Fibroblast of villous mesenchyme (primary cell): ENCODE measurements around the gene GJB5. TPM values are rescaled to one million over a fixed set of nuclear protein-coding genes. Genes with fewer than 3 reads are reported as not detected.

Experiments used
- DNase-seq: peaks from one replicate; pipeline ENCODE4 v3.0.0-alpha.2; 2010; ENCODE audit warnings: low read depth
- H3K4me3 ChIP-seq: 2 replicates; pipeline ENCODE4 v1.5.1; 2011; ENCODE audit warnings: low read depth, mild to moderate bottlenecking, low read length
- CTCF ChIP-seq: IDR thresholded peaks from 2 replicates; pipeline ENCODE4 v1.5.1; 2012; ENCODE audit warnings: low read depth, mild to moderate bottlenecking, low read length; ENCODE audit not compliant: insufficient read depth
- total RNA-seq: library from RNA; depleted of rRNA; stranded (reverse); fragments of >200 nt; gene quantifications from 2 replicates; pipeline ENCODE4 v1.2.3, GENCODE V29; 2012

GJB5 gene
- total RNA-seq, 1 donor, result not detected

- no peak for DNase-seq
- TF ChIP-seq CTCF, result no peak
These were observed 20.1 kb downstream of the GJB5 start for GRCh38 chr1:34774957-34775356.

GRCh38 chr1:34776911-34777310 is 22.1 kb downstream of the GJB5 start:
- no peak for DNase-seq
- no peak for TF ChIP-seq CTCF
- H3K4me3 ChIP-seq, result no peak overlapping the region

More at GRCh38 chr1:34774957-34775356, 20.1 kb downstream of the GJB5 start:
- no peak overlapping the region for H3K4me3 ChIP-seq

- no peak for DNase-seq
- no peak for TF ChIP-seq CTCF
These were observed 22.9 kb downstream of the GJB5 start for GRCh38 chr1:34777519-34778321.

DNA sequence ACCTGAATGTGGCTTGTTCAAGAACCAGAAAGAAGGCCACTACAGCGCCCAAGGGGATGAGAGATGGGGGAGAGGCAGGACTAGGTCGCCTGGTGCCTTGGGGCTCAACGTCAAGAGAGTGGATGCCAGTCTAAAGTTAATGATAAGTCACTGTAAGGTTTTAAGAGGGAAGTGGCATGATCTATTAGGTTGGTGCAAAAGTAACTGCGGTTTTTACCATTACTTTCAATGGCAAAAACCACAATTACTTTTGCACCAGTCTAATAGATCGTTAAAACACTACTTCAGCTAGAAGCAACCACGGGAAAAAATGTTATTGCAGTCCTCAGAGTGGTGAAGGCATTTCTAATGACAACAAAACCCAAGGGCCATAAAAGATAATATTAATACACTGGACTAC is 23.5 kb downstream of the GJB5 start:
- H3K4me3 ChIP-seq, result no peak overlapping the region
- no peak for DNase-seq
- no peak for TF ChIP-seq CTCF

More at GRCh38 chr1:34777519-34778321, 22.9 kb downstream of the GJB5 start:
- H3K4me3 ChIP-seq, result no peak overlapping the region

DNA sequence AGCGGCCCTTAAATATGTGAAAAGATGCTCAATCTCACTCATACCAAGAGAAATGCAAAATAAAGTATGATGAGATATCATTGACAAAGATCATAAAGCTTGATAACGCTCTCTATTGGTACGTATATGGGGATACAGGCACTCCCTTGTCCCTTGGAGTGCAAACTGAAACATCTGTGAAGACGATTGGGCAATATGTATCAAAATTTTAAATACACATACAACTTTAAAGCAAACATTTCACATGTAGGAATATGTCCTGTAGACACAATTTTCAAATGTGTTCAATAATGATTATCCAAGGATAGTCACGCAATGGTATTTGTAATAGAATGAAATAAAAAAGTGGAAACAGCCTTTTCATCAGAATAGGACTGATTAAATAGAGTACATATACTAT is 24.2 kb downstream of the GJB5 start:
- TF ChIP-seq CTCF, result no peak
- no peak overlapping the region for H3K4me3 ChIP-seq
- no peak for DNase-seq

DNA sequence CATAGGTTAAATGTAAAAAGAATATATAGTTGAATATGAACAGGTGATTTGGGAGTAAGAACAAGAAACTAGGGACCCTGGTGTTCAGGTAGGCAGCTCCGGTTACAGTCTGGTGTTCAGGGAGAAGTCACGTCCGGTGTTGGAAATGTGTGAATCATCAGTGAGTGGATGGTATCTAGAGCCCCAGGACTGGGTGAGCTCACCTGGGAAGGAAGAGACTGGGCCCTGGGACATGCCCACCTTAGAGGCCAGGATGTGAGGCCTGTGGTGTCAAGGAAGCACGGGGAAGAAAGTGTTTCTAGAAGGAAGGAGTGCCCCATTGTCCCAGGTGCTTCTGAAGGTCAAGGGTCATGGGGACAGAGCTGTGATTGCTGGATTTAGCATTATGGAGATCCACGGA is 24.7 kb downstream of the GJB5 start:
- TF ChIP-seq CTCF, result no peak
- DNase-seq, result no peak
- H3K4me3 ChIP-seq, result no peak overlapping the region

GRCh38 chr1:34779962-34780361 is 25.1 kb downstream of the GJB5 start:
- no peak overlapping the region for H3K4me3 ChIP-seq
- no peak for DNase-seq
- TF ChIP-seq CTCF, result no peak
